Measurements from ENCODE around the gene FRS3. TPM values are rescaled to one million over a fixed set of nuclear protein-coding genes. Genes with fewer than 3 reads are reported as not detected.

Gene FRS3
- total RNA-seq, 1 experiment from 2014 or later, result 4.3 TPM

- no TSS peak for BruUV-seq (replicated peaks)
- Histone ChIP-seq H3K4me2 (ENCODE audit: low read length) (no peak overlapping the region), H3K36me3 (ENCODE audit: low read depth, low read length) (no peaks in the 10 kb centered on the region)
Measured at GRCh38 chr6:41720783-41721182, 58.9 kb downstream of the FRS3 start.

GRCh38 chr6:41720262-41720620 lies 59.5 kb downstream of the FRS3 start:
- TF ChIP-seq EZH2phosphoT487 (IDR thresholded peaks at IDR 0.05; ENCODE audit: borderline replicate concordance, low read length) (no peak), CTCF (conservative IDR thresholded peaks at IDR 0.05; ENCODE audit: low read depth, low read length) (no peak), EZH2 (IDR thresholded peaks at IDR 0.05; ENCODE audit: low read length, unreplicated experiment) (no peak)
- no peaks in the 10 kb centered on the region for H3K79me2 ChIP-seq (ENCODE audit: low read length)
- no peaks in the 10 kb centered on the region for H3K9me2 ChIP-seq (replicated peaks; ENCODE audit: low read length)
- no peaks in the 10 kb centered on the region for H3K36me3 ChIP-seq (ENCODE audit: low read depth, low read length)
- DNase-seq, result no peak
- intact Hi-C loops (cut with micrococcal nuclease), result no loop called here
- H3K9ac ChIP-seq (ENCODE audit: low read length), result no peak overlapping the region
- H2AFZ ChIP-seq (ENCODE audit: low read length), result no peak overlapping the region
- no peak overlapping the region for H3K27ac ChIP-seq (ENCODE audit: low read length)
- no peak for ATAC-seq
- H3K4me2 ChIP-seq (ENCODE audit: low read length), result no peak overlapping the region
- no TSS peak for BruUV-seq (replicated peaks)
- H3K27me3 ChIP-seq (ENCODE audit: low read length), result no peaks in the 10 kb centered on the region
- H3F3A ChIP-seq (ENCODE audit: low read length, unreplicated experiment), result no peaks in the 10 kb centered on the region
- no peaks in the 10 kb centered on the region for H4K20me1 ChIP-seq (ENCODE audit: low read length)
- no peaks in the 10 kb centered on the region; the same call in 1 of the 2 replicates for H3K4me1 ChIP-seq (ENCODE audit: insufficient read depth, low read length)
- ChIA-PET POLR2A (ENCODE audit: unreplicated experiment) (no interaction called here), CTCF (no interaction called here)
- H3K4me3 ChIP-seq (ENCODE audit: low read length), result no peak overlapping the region
- H3K9me3 ChIP-seq (ENCODE audit: low read length), result no peaks in the 10 kb centered on the region

More at GRCh38 chr6:41720783-41721182, 58.9 kb downstream of the FRS3 start:
- Histone ChIP-seq H3K27ac (ENCODE audit: low read length) (no peak overlapping the region), H3K9me3 (ENCODE audit: low read length) (no peaks in the 10 kb centered on the region), H2AFZ (ENCODE audit: low read length) (no peak overlapping the region), H3K4me3 (ENCODE audit: low read length) (no peak overlapping the region), H3K4me1 (ENCODE audit: insufficient read depth, low read length) (no peaks in the 10 kb centered on the region; the same call in 1 of the 2 replicates), H4K20me1 (ENCODE audit: low read length) (no peaks in the 10 kb centered on the region), H3K9me2 (replicated peaks; ENCODE audit: low read length) (no peaks in the 10 kb centered on the region), H3K27me3 (ENCODE audit: low read length) (no peaks in the 10 kb centered on the region), H3K9ac (ENCODE audit: low read length) (no peak overlapping the region), H3F3A (ENCODE audit: low read length, unreplicated experiment) (no peaks in the 10 kb centered on the region), H3K79me2 (ENCODE audit: low read length) (no peaks in the 10 kb centered on the region)
- ATAC-seq (no peak), DNase-seq (no peak)
- no peak for TF ChIP-seq EZH2phosphoT487 (IDR thresholded peaks at IDR 0.05; ENCODE audit: borderline replicate concordance, low read length)
- TF ChIP-seq EZH2 (IDR thresholded peaks at IDR 0.05; ENCODE audit: low read length, unreplicated experiment), result no peak
- no peak for TF ChIP-seq CTCF (conservative IDR thresholded peaks at IDR 0.05; ENCODE audit: low read depth, low read length)
- CTCF ChIA-PET, result no interaction called here
- POLR2A ChIA-PET (ENCODE audit: unreplicated experiment), result no interaction called here
- intact Hi-C loops (cut with micrococcal nuclease), result no loop called here

Other genes starting within 250 kb of the FRS3 start
- gene FOXP4, start 233.5 kb downstream of the FRS3 start, total RNA-seq (2014; rRNA removed), result 6.7 and 15.5 TPM in 2 replicates
- 96.4 and 113 TPM in 2 replicates for gene MDFI, start 141.4 kb downstream of the FRS3 start, total RNA-seq (2014; rRNA removed)
- gene TFEB, start 44.3 kb downstream of the FRS3 start, total RNA-seq (2014; rRNA removed), result 4.2 and 5.5 TPM in 2 replicates
- gene PGC, start 32.5 kb downstream of the FRS3 start, total RNA-seq (2014; rRNA removed), result not detected in 2 replicates
- gene PRICKLE4, start 882 bp upstream of the FRS3 start, total RNA-seq (2014; rRNA removed), result 0.26 and 1.7 TPM in 2 replicates
- gene TOMM6, start 7.8 kb upstream of the FRS3 start, total RNA-seq (2014; rRNA removed), result 142 and 162 TPM in 2 replicates
- gene USP49, start 115.5 kb upstream of the FRS3 start, total RNA-seq (2014; rRNA removed), result 2.3 and 5.7 TPM in 2 replicates
- gene MED20, start 141.2 kb upstream of the FRS3 start, total RNA-seq (2014; rRNA removed), result 27.5 and 28.5 TPM in 2 replicates
- 46.5 and 84.1 TPM in 2 replicates for gene BYSL, start 141.6 kb upstream of the FRS3 start, total RNA-seq (2014; rRNA removed)
- gene CCND3, start 161.9 kb upstream of the FRS3 start, total RNA-seq (2014; rRNA removed), result 44.7 and 49.9 TPM in 2 replicates

All from PC-3 (cell line).